Non-pigmented ciliary epithelial cell (primary cell): ENCODE data around the gene MCU.
"Not testable (repeated sequence)": the region's sequence is repeated elsewhere in the genome, so short reads cannot be mapped to it uniquely, and the experiment has no call there.

Experiments used
- DNase-seq: peaks from one replicate; pipeline ENCODE4 v3.0.0-alpha.2; 2010; ENCODE audit warnings: low read depth

Gene MCU

DNA sequence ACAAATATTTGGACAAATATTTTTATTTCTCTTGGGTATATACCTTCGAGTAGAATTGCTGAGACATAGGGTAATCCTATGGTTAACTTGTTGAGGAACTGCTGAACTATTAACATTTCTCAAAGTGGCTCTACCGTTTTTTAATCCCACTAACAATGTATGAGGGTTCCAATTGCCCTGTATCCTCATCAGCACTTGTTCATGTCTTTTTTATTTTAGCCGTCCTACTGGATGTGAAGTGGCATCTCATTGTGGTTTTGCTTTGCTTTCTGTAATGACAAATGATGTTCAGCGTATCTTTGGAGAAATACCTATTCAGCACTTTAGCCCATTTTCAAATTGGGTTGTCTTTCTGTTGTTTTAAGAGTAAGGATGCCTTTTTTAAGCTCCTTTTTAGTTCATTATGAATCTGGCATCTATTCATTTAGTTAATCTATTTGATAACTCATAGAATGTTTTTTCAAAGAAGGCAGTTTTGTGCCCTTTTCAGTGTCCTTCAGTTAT, 40.0 kb downstream of the MCU start:
- no peak for DNase-seq

DNA sequence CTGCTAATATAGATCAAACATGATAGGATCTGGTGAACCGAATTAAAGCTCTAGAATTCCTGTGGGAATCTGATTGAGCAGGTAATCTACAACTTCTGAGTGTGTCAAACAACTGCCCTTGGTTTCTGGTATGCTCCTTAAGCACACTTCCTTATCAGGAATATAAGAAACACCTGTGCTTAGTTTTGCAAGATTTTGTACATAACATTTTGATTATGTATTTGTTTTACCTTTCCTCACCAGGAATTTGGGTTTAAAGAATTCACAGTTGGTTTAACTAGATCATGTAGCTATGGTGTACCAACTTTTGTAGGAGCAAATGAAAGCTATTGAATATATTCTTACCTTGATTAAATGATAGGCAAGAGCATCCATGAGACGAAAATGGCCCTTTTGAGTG, 40.6 kb downstream of the MCU start:
- no peak for DNase-seq

DNA sequence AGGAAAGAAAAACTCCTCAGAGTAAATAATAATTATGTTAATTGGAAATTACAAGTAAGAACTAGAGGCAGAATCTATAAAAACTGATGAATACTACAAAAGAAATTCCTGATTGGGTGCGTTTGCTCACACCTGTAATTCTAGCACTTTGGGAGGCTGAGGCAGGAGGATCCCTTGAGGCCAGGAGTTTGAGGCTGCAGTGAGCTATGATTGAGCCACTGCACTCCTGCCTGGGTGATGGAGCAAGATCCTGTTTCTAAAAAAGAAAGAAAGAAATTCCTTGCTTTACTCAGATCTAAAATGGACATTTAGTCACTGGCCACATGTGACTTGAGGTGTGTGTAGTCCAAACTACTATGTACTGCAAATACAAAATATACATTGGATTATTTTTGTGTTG, 42.0 kb downstream of the MCU start:
- DNase-seq, result no peak

DNA sequence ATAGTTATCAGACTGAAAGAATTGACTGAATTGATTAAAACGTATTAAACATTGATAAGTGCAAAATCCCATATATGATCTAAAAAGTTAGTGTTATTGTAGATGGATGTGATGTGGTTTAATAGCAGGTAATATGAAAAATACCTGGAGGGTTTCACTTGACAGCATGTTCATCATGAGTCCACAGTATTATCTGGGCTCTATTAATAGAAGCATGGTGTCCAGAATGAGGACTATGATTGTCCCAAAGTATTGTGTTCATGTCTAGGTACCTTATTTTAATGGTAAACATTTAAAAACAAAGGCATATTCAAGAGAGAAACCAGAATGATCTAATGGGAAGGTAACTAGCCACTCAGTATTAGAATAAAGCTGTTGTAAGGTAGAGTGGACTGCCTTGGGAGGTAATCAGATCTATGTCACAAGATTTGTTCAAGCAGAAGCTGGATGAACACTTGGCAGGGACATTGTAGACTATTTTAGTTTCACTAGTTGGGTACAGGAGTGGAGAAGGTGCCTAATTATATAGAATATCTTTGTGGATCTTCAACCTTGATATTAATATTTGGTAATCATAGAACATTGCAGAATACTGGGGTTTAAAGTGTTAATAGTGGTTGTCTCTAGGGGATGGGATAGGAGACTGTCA, 43.5 kb downstream of the MCU start:
- DNase-seq, result no peak

DNA sequence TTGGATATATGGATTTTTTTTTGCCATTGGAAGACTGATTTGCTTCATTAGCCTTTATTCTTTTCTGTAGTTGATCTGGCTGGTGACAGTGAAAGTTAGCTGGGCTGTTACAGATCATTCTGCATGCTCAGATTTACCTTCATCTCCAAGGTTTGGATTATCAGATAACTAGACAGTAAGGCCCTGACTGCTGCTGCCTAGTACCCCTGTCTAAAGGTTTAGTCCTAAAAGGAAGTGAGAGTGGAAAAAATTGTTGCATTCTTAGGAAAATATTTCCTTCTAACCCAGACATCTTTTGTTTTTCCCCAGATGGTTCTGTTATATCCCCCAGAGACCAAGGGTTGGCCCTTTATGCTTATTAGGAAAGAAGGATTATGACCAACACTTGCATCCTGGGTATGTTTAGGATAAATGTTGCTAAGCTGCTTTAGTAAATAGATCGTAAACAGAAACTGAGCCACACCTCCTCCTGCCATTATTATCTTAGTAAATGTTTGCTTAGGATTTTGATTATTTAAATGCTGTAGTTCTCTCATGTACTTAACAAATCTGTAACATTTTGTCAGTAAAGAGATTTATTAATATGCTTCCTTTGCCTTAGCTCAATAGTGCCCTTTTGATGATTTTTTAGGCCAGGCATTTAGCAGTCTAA, 44.4 kb downstream of the MCU start:
- no peak for DNase-seq

DNA sequence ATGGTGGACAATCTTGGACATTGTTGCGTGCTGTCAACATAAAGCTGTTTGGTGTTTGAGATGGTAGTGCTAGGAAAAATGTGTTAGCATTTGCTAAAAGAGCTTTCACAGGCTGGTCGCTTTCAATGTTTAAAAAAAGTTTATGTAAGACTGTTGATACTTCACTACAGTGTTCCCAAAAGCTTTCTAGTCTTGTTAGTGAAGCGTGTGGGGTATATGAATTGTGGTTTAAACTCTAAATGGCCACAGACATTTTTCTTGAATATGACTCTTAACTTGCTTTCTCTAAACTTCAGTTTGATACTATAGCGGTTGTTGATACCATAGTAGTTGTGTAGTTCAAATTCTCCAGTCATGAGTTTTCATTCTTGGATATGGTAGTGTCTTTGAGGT, 44.9 kb downstream of the MCU start:
- DNase-seq, result no peak

DNA sequence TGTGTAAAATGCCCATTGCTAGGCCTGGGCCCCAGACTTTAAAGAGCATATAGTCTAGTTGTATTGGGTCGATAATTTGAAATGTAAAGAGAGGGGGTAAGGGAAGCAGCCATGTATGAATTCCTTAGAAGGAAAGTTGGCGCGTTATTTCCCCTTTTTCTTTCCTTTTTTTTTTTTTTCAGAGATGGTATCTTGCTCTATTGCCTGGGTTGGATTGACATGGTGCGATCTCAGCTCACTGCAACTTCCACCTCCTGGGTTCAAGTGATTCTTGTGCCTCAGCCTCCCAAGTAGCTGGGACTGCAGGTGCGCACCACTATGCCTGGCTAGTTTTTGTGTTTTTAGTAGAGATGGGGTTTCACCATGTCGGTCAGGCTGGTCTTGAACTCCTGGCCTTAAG, 45.4 kb downstream of the MCU start:
- DNase-seq, result not testable (repeated sequence)

DNA sequence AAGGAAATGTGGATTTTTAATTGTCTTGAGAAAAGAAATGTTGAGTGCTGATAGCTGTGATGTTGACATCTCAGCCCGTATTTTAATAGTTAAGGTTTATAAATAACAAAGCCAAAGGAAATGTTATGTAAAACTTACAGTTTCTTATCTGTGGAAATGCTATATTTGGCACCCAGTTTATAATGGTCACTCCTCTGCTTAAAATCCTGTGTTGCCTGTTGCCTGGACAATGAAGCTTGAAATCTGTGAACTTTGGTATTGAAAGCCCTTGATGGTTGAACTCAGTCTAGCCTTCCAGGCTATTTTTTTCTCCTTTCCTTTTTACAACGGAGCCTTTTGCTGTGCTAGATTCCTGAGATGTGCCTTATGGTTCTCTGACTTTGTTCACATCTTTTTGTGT, 46.5 kb downstream of the MCU start:
- DNase-seq, result no peak

DNA sequence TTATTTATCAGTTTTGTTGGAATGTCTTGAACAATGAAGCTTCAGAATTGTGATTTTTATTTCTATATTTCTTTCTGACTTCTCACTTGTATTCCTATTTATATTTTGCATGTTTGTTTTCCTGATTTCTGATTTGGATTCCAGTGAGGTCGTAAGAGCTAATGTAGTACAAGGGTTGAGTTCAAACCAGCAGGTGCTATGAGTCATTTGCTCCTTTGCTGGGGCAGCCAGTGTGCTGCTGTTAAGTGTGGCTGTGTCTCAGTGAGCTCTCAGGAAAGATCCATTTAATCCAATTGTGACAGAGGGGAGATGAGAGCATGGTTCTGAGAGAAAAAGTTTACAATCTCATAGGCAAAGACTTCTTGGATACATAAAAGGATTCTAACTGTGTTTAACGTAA, 48.6 kb downstream of the MCU start:
- no peak for DNase-seq

DNA sequence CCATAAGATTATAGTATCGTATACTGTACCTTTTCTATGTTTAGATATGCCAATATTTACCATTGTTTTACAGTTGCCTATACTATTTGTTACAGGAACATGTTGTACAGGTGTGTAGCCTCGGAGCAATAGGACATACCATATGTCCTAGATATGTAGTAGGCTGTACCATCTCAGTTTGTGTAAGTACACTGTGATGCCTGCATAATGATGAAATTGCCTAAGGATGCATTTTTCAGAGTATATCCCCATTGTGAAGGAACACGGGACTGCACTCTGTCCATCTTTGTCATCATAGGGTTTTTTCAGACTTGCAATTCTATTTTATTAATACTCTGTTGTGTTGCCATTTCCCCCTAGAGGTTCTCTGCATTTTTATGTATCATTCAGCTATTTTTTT, 50.1 kb downstream of the MCU start:
- no peak for DNase-seq

DNA sequence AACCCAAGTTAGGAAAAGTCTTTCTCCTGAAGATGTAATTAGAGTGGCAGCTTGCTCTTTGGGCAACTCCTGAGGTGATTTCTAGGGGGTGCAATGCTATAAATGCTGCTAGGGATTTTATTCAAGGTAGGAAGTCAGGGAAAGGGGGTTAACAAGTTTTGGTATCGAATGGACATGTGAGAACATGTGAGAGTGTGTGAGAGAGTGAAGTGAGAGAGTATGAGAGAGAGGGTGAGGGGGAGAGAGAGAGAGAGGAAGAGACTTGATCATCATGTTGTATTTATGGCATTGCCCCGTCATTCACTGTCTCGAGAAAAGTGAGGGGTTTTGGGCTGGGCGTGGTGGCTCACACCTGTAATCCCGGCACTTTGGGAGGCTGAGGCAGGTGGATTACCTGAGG, 50.9 kb downstream of the MCU start:
- DNase-seq, result no peak

DNA sequence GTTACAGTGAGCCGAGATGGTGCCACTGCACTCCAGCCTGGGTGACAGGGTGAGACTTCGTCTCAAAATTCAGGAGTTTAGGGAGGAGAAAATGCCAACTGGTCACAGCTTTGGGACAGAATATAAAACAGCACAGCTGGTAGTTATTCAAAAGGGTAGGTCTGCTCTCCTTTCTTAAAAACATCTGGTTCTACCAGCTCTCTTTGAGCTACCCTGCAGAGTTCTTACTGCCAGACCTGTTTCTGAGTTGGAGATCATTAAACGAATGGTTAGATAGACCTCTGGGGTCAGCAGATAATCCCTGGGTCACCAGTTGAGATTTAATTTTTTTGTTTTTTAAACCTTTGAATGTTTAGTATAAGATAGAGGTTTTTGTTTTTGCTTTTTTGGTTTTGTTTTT, 52.6 kb downstream of the MCU start:
- no peak for DNase-seq

DNA sequence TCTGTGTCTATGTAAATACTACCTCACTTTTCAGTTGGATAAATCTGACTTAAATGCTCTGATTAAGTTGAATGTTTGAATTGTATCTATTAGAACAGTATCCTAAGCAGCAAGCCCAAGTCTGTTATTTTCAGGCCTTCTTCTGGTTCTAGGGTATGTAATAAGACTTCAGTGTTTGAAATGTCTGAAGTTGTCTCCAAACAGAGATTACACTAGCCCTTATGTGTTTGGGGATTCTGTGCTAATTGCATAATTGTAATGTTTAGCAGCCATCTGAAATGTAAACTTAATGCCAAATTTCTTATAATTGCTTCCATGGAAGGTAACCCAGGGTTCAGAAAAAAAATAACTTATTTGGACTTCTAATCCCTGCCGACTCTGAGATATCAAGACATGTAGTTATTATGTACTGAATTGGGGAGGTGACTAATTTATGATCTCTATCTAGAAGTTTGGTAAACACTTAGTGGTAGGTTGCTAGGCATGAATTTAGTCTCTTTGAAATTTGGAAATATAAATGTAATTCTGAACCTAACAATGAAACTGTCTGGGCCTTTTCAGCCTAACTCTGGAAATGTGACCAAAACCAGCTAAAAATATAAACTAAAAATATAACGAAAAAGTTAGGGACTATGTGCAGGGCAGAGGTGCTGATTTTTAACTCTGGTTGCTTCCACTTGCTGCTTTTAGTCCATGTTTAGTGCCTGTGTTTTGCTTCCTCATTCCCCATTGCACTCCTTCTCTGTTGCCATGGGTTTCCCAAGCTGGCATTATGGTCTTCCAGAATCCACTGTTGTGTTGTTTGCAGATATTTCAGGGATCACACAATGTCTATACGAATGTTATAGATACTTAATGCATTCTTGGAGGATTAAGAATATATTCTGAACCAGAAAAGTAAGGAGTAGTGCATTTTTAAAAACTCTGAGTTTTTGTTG, 54.8 kb downstream of the MCU start:
- no peak for DNase-seq

DNA sequence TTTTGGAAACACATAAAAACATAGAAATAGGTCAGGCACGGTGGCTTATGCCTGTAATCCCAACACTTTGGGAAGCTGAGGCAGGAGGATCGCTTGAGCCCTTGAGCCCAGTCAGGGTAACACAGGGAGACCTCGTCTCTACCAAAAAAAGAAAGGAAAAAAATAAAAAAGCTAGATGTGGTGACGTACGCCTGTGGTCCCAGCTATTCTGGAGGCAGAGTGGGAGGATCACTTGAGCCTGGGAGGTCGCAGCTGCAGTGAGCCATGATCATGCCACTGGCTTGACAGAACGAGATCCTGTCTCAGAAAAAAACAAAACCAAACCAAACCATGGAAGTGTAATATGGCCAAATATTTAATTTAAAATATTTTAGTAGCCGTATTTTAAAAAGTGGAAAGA, 55.6 kb downstream of the MCU start:
- DNase-seq, result no peak

DNA sequence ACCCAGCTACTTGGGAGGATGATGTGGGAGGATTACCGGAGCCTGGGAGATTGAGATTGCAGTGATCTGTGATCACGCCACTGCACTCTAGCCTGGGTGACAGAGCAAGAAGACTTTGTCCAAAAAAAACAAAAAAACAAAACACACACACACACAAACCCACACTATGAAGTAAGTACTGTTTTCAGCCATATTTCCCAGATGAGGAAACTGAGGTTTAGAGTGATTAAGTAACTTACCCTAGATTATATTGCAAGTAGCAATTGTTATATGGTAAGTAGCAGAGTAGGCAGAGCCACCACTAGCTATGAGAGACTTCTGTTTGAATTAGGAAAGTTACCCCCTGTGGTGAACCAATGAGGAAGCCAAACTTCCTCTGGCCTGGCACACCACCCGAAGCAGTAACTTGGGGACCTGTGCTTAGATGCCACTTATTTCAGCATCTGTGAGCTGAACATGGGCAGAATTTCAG, 61.9 kb downstream of the MCU start:
- DNase-seq, result no peak

DNA sequence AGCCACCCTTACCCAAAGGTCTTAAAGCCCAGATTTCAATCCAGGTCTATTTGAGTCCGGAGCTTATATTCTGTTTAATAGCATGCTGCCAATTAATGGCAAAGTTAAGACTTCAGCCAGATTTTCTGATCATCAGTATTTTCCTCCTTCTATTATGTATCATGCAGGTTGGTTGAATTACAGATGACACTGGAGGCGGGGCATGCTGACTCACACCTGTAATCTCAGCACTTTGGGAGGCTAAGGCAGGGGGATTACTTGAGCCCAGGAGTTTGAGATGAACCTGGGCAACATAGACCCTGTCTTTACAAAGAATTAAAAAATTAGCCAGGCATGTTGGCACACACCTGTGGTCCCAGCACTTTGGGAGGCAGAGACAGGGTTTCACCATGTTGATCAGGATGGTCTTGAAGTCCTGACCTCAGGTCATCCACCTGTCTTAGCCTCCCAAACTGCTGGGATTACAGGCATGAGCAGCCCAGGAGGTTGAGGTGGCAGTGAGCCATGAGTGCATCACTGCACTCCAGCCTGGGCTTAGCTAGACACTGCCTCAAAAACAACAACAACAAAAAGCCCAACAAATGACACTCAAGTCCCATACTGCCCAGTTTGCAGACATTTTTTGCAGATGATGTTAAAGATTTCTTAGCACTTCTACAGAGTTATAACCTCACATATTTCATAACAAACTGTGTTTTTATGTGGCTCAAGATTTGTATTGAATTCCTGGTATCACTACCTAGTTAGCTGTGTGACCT, 62.5 kb downstream of the MCU start:
- DNase-seq, result no peak

DNA sequence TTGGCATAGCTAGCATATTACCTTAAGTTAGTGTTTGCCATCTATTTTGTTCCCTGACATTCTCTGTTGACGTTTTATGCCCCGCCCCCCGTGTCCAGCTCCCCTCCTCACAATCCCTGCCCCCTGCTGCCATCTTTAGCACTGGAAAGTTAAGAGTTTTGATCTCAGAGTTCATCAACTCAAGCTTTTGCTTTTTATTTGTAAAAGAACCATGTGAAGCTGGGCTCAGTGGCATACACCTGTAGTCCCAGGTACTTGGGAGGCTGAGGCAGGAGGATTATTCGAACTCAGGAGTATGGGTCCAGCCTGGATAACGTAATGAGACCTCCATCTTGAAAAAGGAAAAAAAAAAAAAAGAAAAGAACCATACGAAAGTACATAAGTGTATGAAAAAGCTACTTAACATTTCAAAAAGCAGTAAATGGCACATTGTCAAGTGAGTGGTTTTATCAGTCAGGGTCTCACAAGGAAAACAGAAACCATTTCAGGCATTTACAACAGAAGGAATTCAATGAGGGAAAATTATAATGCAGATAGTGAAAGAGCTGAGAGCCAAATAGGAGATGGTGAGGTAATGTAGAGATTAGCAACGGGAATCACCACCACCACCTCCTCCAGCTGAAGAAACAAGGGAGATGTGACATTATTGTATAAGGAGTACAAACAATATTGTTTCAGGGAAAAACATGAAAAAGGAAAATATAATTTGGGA, 64.9 kb downstream of the MCU start:
- DNase-seq, result no peak

DNA sequence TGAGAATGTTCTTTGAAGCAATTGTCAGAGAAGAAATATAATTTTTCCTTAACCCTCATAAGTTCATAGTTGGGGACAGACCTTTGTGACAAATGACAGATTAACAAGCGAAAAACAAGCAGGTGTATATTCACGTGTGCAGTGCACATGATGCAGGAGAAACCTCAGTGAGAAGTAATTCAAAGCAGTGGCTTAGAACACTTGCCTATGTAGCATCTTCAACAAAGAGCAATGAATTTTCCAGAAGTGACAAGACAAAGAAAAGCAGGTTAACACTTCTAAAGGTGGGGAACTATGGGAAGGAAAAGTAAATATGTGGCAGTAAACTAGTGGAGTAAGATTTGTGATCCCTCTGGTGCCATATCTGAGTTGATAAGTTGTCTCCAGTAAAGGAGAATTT, 65.8 kb downstream of the MCU start:
- no peak for DNase-seq

DNA sequence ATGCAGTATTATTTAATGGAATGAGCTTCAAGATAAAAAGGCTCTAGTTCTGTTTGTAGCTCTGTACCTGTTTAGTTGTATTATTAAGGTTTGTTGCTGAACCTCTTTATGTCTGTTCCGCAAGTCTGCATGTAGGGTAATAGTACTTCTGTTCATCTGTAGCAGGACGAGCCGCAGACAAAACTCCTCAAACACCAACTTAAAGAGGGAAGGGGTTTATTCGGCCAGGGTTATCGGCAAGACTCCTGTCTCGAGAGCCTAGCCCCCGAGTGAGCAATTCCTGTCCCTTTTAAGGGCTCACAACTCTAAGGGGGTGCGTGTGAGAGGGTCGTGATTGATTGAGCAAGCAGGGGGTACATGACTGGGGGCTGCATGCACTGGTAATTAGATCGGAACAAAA, 67.0 kb downstream of the MCU start:
- not testable (repeated sequence) for DNase-seq

DNA sequence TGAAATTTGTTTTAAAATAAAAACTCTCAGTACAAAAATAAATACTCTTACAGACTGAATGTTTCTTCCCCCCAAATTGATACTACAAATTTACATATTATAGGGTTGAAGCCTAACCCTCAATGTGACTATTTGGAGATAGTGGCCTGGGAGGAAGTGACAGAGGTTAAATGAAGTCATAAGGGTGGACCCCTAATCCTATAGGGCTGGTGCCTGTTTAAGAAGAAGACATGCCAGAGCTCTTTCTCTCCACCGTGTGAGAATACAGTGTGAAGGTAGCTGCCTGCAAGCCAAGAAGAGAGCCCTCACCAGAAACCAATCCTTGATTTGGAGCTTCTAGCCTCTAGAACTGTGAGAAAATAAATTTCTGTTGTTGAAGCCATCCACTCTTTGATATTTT, 67.6 kb downstream of the MCU start:
- DNase-seq, result no peak

DNA sequence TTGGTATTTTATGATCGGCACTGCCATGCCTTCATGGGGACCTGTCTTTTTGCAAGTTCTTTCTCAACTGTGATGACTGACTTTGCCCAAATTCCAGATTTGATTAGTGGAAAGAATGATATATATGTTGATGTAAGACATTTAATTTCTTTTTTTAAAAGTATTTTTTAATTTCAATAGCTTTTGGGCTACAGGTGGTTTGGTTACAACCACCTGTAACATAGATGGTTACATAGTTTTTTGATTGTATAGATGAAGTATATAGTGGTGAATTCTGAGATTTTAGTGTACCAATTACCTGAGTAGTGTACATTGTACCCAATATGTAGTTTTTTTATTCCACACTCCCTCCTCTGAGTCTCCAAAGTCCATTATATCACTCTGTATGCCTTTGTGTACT, 69.6 kb downstream of the MCU start:
- no peak for DNase-seq
